NT2/D1 (cell line): ENCODE measurements around the gene ITGB6.

Experiments used
- SUZ12 ChIP-seq: IDR thresholded peaks from 2 replicates; pipeline ENCODE4 v1.6.1; 2011; ENCODE audit not compliant: insufficient read length, insufficient read depth; ENCODE audit errors: extremely low read depth
- YY1 ChIP-seq: IDR thresholded peaks from 2 replicates; pipeline ENCODE4 v1.6.1; 2011; ENCODE audit not compliant: insufficient read length, insufficient read depth
- ZNF274 ChIP-seq: IDR thresholded peaks from 2 replicates; pipeline ENCODE4 v1.6.1; 2011; ENCODE audit warnings: mild to moderate bottlenecking, low read depth, low read length

GRCh38 chr2:160140471-160140870 is 59.6 kb downstream of the ITGB6 start:
- TF ChIP-seq YY1 (no peak), SUZ12 (no peak), ZNF274 (no peak)
